ENCODE results near the gene PDCD2L. TPM values are rescaled to one million over a fixed set of nuclear protein-coding genes. Genes with fewer than 3 reads are reported as not detected.

The PDCD2L gene
- total and polyA plus RNA-seq, 2 of the 8 experiments (the other 6 are each of a cell fraction or from before 2014, with no cell fraction given), result 51.5 to 78.1 TPM

DNA sequence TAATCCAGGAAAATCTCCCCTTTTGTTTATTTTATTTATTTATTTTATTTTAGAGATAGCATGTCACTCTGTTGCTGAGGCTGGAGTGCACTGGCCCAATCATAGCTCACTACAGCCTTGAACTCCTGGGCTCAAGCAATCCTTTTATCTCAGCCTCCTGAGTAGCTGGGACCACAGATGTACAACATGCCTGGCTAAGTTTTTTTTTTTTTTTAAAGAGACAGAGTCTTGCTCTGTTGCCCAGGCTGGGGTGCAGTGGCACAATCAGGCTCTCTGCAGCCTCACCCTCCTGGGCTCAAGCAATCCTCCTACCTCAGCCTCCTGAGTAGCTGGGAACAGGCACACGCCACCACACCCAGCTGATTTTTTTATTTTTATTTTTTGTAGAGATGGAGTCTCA, 6.3 kb upstream of the PDCD2L start:
- no peak for FAIRE-seq

More for the DNA sequence above, 6.3 kb upstream of the PDCD2L start:
- Histone ChIP-seq H3K23me2 (ENCODE audit: low read depth, low read length) (no peaks in the 10 kb centered on the region), H2BK5ac (ENCODE audit: low read depth, low read length) (no peak overlapping the region), H2AFZ (ENCODE audit: low read length) (no peak overlapping the region), H3K79me1 (ENCODE audit: low read depth, low read length) (peaks cover 2% of the 10 kb centered on the region; the same call in 1 of the 2 replicates), H3K4me2 (ENCODE audit: insufficient read depth in 1 of 2, low read depth in 2 of 2, low read length in 2 of 2) (no peak overlapping the region), H3K56ac (replicated peaks; ENCODE audit: insufficient read length, low read depth, low read length) (no peak overlapping the region), H4K5ac (ENCODE audit: insufficient read length, low read depth, low read length) (no peak overlapping the region), H3K14ac (ENCODE audit: insufficient read length) (no peak overlapping the region), H2BK20ac (ENCODE audit: low read length) (no peak overlapping the region), H3K9ac (replicated peaks in 1 of 4; ENCODE audit: extremely low read depth in 1 of 4, low read depth in 3 of 4, low read length in 3 of 4) (no peak overlapping the region), H2BK120ac (replicated peaks; ENCODE audit: low read depth, low read length) (no peak overlapping the region), H3K27ac (ENCODE audit: low read depth, low read length) (no peak overlapping the region), H3K4me1 (replicated peaks in 1 of 4; ENCODE audit: control insufficient read depth in 3 of 4, insufficient read depth in 4 of 4, low read length in 3 of 4) (no peaks in the 10 kb centered on the region), H3K23ac (ENCODE audit: insufficient read length) (no peak overlapping the region), H3K27me3 (replicated peaks in 1 of 4; ENCODE audit: control insufficient read depth in 3 of 4, extremely low read depth in 1 of 4, insufficient read depth in 3 of 4, low read length in 3 of 4) (no peaks in the 10 kb centered on the region), H3K4me3 (ENCODE audit: extremely low read depth in 1 of 4, insufficient read depth in 2 of 4, low read depth in 3 of 4, low read length in 4 of 4) (no peak overlapping the region), H4K20me1 (replicated peaks in 1 of 2; ENCODE audit: control insufficient read depth in 1 of 2, insufficient read depth in 2 of 2, low read length in 2 of 2) (peaks cover 2 to 6% of the 10 kb centered on the region in 2 experiments), H3K9me3 (ENCODE audit: insufficient read depth in 2 of 2, low read depth in 1 of 2, low read length in 1 of 2) (no peaks in the 10 kb centered on the region), H2BK12ac (ENCODE audit: low read depth, low read length) (no peak overlapping the region), H3K18ac (ENCODE audit: extremely low read depth, low read length) (no peak overlapping the region), H2BK15ac (ENCODE audit: low read length) (no peak overlapping the region), H4K91ac (replicated peaks; ENCODE audit: insufficient read length, low read length) (no peak overlapping the region), H3K4ac (replicated peaks; ENCODE audit: insufficient read length, low read depth, low read length) (no peak overlapping the region), H2AK5ac (ENCODE audit: low read depth, low read length) (no peak overlapping the region), H3K79me2 (ENCODE audit: control insufficient read depth in 1 of 2, insufficient read depth in 2 of 2, low read length in 2 of 2) (no peaks in the 10 kb centered on the region), H3K36me3 (ENCODE audit: control insufficient read depth in 2 of 4, insufficient read depth in 4 of 4, low read length in 3 of 4) (peaks cover 26 to 55% (median 45%) of the 10 kb centered on the region in 4 experiments), H4K8ac (ENCODE audit: extremely low read depth, insufficient read depth, low read length) (no peak overlapping the region)
- ChIA-PET CTCF (ENCODE audit: partially characterized antibody) (interaction anchor here (0.7 to 0.8 kb wide), 2 partner anchors 10 to 32 kb away, joined by 3 read pairs; no protein-coding TSS in a partner anchor), POLR2A (ENCODE audit: partially characterized antibody) (interaction anchor here (1.3 to 1.6 kb wide), 3 partner anchors 13 to 19 kb away, joined by 3 to 5 read pairs (median 4); no protein-coding TSS in a partner anchor)
- WGBS, 2 experiments (ENCODE audit: extremely low coverage in 1 of 2, insufficient coverage in 1 of 2, insufficient read length in 1 of 2, insufficient replicate concordance in 2 of 2, low coverage in 1 of 2, low lambda C conversion rate in 2 of 2, missing lambda C conversion rate in 1 of 2), result 71% methylated on average over 1 of the region's 1 CpG; no CpG with 5 or more reads in 1 of the 2 experiments
- TF ChIP-seq RAD21 (IDR thresholded peaks at IDR 0.05 in 1 of 2, conservative IDR thresholded peaks at IDR 0.05 in 1 of 2; ENCODE audit: low read depth in 2 of 2, low read length in 2 of 2) (no peak), TEAD4 (IDR thresholded peaks at IDR 0.05; ENCODE audit: low read depth, low read length) (no peak), EZH2 (IDR thresholded peaks at IDR 0.05; ENCODE audit: low read depth, low read length, severe bottlenecking) (no peak), CBX8 (IDR thresholded peaks at IDR 0.05; ENCODE audit: borderline replicate concordance, low read depth, low read length) (no peak), HDAC2 (IDR thresholded peaks at IDR 0.05; ENCODE audit: borderline replicate concordance in 1 of 2, low read depth in 2 of 2, low read length in 2 of 2) (no peak)
- DNase-seq (ENCODE audit: low read depth in 1 of 2, low spot score in 2 of 2), result no peak
